Mucosa of descending colon (tissue), 3 donors: ENCODE data around the gene CCL20. TPM values are rescaled to one million over a fixed set of nuclear protein-coding genes. Genes with fewer than 3 reads are reported as not detected.

Experiments used
- ATAC-seq: fragments of 200-7000 bp; cut with Tn5 transposase; one replicate; pipeline ENCODE4 v1.9.1; 2020; ENCODE audit warnings: mild to moderate bottlenecking, moderate library complexity
- DNase-seq, 3 donors: peaks; one replicate each; pipeline ENCODE4 v3.0.0-alpha.2; 2020
- H3K36me3 ChIP-seq: fragments of 200-600 bp; one replicate; pipeline ENCODE4 v1.8.0; 2021; ENCODE audit warnings: low read depth, mild to moderate bottlenecking
- H3K4me1 ChIP-seq: fragments of 200-600 bp; one replicate; pipeline ENCODE4 v1.8.0; 2021; ENCODE audit warnings: low read depth, mild to moderate bottlenecking
- H3K4me3 ChIP-seq: fragments of 200-600 bp; one replicate; pipeline ENCODE4 v1.8.0; 2021; ENCODE audit warnings: mild to moderate bottlenecking
- H3K9me3 ChIP-seq: fragments of 200-600 bp; one replicate; pipeline ENCODE4 v1.8.0; 2021; ENCODE audit warnings: mild to moderate bottlenecking
- intact Hi-C, 2 donors: fragments of 100-400 bp; cut with DNase I in 1 of 2; cut with micrococcal nuclease in 1 of 2; formaldehyde crosslinking; loops; one replicate each; pipeline versions ENCODE4 v1.11.0 to v1.11.1; 2022; cut with DNase I, micrococcal nuclease
- total RNA-seq, 3 donors: library from RNA; stranded (reverse); fragmentation: NEBNext Ultra II Directional in 2 of 3; extraction: Animal tissue kit (Norgen Biotek cat#: 25700) in 2 of 3; gene quantifications; one replicate each; pipeline versions ENCODE4 v1.2.1 to v1.2.4, GENCODE V29; 2021 to 2023
- TF ChIP-seq, protein P1 (sequence below): fragments of 200-600 bp; IDR thresholded peaks from one replicate; pipeline ENCODE4 v1.8.0; 2022; ENCODE audit warnings: antibody characterized with exemption, mild to moderate bottlenecking
- donor health status: DM: no; HTN: no; CAD: no; lungs with moderate emphysema.
- donor health status: DM: no; HTN: no; CAD: no.
- donor health status: DM: no; HTN: yes; CAD: no.

CCL20 gene
- total RNA-seq, 3 donors from 2014 or later = 10.2 to 24.4 (median 12.9) TPM

- no peaks in the 10 kb centered on the region for H3K36me3 ChIP-seq
- ATAC-seq (peak; percentile 16), DNase-seq (no peak)
- TF ChIP-seq, protein P1, sequence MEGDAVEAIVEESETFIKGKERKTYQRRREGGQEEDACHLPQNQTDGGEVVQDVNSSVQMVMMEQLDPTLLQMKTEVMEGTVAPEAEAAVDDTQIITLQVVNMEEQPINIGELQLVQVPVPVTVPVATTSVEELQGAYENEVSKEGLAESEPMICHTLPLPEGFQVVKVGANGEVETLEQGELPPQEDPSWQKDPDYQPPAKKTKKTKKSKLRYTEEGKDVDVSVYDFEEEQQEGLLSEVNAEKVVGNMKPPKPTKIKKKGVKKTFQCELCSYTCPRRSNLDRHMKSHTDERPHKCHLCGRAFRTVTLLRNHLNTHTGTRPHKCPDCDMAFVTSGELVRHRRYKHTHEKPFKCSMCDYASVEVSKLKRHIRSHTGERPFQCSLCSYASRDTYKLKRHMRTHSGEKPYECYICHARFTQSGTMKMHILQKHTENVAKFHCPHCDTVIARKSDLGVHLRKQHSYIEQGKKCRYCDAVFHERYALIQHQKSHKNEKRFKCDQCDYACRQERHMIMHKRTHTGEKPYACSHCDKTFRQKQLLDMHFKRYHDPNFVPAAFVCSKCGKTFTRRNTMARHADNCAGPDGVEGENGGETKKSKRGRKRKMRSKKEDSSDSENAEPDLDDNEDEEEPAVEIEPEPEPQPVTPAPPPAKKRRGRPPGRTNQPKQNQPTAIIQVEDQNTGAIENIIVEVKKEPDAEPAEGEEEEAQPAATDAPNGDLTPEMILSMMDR = no peak
- intact Hi-C loops = no loop called here
- H3K4me1 ChIP-seq = peaks cover under 1% of the 10 kb centered on the region
- no peak overlapping the region for H3K4me3 ChIP-seq
- no peaks in the 10 kb centered on the region for H3K9me3 ChIP-seq
Observed at GRCh38 chr2:227826563-227826962, 12.9 kb downstream of the CCL20 start.

DNA sequence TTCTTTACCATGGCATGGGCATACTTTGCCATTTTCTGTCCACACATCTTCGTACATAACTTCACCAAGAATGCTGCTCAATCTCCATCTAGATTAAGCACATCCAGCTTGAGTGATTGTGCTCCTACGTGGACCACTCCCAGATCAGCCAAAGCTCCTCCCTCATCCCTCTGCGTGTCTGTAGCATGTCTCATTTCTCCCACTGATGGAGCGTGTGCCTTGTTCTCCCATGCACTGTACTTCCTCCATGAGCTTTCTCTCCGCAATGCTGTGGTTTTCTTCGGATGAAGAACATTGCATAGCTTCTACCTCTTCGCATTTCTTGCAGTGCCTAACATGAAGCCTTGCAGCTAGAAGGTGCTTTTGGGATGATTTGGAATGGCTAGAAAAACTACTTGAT, 13.5 kb downstream of the CCL20 start:
- Histone ChIP-seq H3K9me3 (no peaks in the 10 kb centered on the region), H3K4me3 (no peak overlapping the region), H3K4me1 (no peaks in the 10 kb centered on the region), H3K36me3 (no peaks in the 10 kb centered on the region)
- DNase-seq = no peak
- intact Hi-C loops = no loop called here
- TF ChIP-seq, protein P1 = no peak
- no peak for ATAC-seq

GRCh38 chr2:227828477-227828912, 14.9 kb downstream of the CCL20 start:
- intact Hi-C loops = no loop called here
- DNase-seq = no peak
- peak; percentile 37 for ATAC-seq
- Histone ChIP-seq H3K36me3 (no peaks in the 10 kb centered on the region), H3K4me1 (no peaks in the 10 kb centered on the region), H3K4me3 (no peak overlapping the region), H3K9me3 (no peaks in the 10 kb centered on the region)
- TF ChIP-seq, protein P1 = no peak

GRCh38 chr2:227829337-227829736, 15.7 kb downstream of the CCL20 start:
- intact Hi-C loops = no loop called here
- ATAC-seq = no peak
- no peaks in the 10 kb centered on the region for H3K36me3 ChIP-seq

DNA sequence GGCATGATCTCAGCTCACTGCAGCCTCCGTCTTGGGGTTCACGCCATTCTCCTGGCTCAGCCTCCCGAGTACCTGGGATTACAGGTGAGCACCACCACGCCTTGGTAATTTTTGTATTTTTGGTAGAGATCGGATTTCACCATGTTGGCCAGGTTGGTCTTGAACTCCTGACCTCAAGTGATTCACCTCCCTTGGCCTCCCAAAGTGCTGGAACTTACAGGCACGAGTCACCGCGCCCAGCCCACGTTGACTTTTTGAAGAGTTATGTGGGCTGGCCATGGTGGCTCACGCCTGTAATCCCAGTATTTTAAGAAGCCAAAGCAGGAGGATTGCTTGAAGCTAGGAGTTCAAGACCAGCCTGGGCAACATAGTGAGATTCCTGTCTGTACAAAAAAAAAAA, 20.8 kb downstream of the CCL20 start:
- no peaks in the 10 kb centered on the region for H3K36me3 ChIP-seq
- TF ChIP-seq, protein P1 = no peak
- no peaks in the 10 kb centered on the region for H3K9me3 ChIP-seq
- ATAC-seq (no peak), DNase-seq (no peak)
- no peaks in the 10 kb centered on the region for H3K4me1 ChIP-seq
- intact Hi-C loops = no loop called here
- no peak overlapping the region for H3K4me3 ChIP-seq

More at GRCh38 chr2:227829337-227829736, 15.7 kb downstream of the CCL20 start:
- Histone ChIP-seq H3K9me3 (no peaks in the 10 kb centered on the region), H3K4me3 (no peak overlapping the region), H3K4me1 (no peaks in the 10 kb centered on the region)
- no peak for DNase-seq
- TF ChIP-seq, protein P1 = no peak
